ENCODE results near the gene POU3F1. TPM values are rescaled to one million over a fixed set of nuclear protein-coding genes. Genes with fewer than 3 reads are reported as not detected.

Gene POU3F1
- total and polyA plus RNA-seq, 2 of the 4 experiments (the other 2 are of a cell fraction): not detected

DNA sequence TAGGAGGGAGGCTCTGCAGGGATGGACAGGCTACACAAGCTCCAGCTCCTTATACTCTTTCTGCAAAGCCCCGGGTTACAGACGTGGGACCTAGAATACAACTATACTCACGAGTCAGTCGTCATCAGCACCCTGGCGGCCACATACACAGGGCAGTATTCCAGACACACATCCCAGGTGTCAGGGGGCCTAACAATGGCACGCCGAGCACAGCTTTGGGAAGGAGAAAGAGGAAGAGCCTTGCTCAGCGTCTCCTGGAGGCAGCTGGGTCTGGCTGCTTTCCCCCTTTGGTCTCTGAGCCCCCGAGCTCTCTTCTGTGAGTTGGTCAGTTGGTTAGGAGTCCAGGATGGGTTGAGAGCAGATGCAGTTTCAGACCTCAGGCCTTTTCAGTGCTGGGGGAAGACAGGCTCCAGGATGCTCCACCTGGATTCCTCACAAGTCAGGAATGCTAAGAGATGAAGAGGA is 4.5 kb upstream of the POU3F1 start:
- no peak overlapping the region for H2BK120ac ChIP-seq (ENCODE audit: low read depth, low read length)
- POLR2A ChIA-PET (ENCODE audit: unreplicated experiment): no interaction called here
- H2BK20ac ChIP-seq (ENCODE audit: low read depth, low read length): no peak overlapping the region
- TF ChIP-seq MAFK (IDR thresholded peaks at IDR 0.05; ENCODE audit: low read depth, low read length) (no peak), CTCF (conservative IDR thresholded peaks at IDR 0.05; ENCODE audit: low read depth, low read length) (no peak), USF2 (IDR thresholded peaks at IDR 0.05; ENCODE audit: low read depth, low read length) (no peak), SMC3 (IDR thresholded peaks at IDR 0.05; ENCODE audit: low read depth, low read length) (no peak), RFX5 (IDR thresholded peaks at IDR 0.05; ENCODE audit: low read depth, low read length) (no peak), FOS (IDR thresholded peaks at IDR 0.05; ENCODE audit: low read depth, low read length) (no peak), ELK1 (IDR thresholded peaks at IDR 0.05; ENCODE audit: borderline replicate concordance, low read depth, low read length) (no peak), RAD21 (IDR thresholded peaks at IDR 0.05; ENCODE audit: low read length) (no peak), BHLHE40 (IDR thresholded peaks at IDR 0.05; ENCODE audit: low read depth, low read length) (no peak), POLR2A (IDR thresholded peaks at IDR 0.05; ENCODE audit: low read depth, low read length) (no peak), RCOR1 (IDR thresholded peaks at IDR 0.05; ENCODE audit: insufficient replicate concordance, low read length) (no peak), CHD1 (IDR thresholded peaks at IDR 0.05; ENCODE audit: low read depth, low read length) (no peak)
- no peak overlapping the region for H2AK9ac ChIP-seq (replicated peaks; ENCODE audit: low read depth, low read length, poor library complexity)
- no peak for DNase-seq
- H3K27ac ChIP-seq (ENCODE audit: insufficient read depth, low read length): no peak overlapping the region
- H3K9me1 ChIP-seq (ENCODE audit: insufficient read depth, low read length): no peaks in the 10 kb centered on the region
- no CpG with 5 or more reads among the region's 9 CpGs for WGBS, 2 experiments (ENCODE audit: extremely low coverage in 2 of 2, insufficient read length in 1 of 2)
- in situ Hi-C loops (cut with MboI; ENCODE audit: low sequenced_read_pairs) (no loop called here), intact Hi-C loops (cut with micrococcal nuclease) (no loop called here), dilution Hi-C loops (cut with HindIII; ENCODE audit: low sequenced_read_pairs, unreplicated experiment) (no loop called here)
- no peak overlapping the region for H3K4me3 ChIP-seq (ENCODE audit: insufficient read depth, low read depth, low read length)
- H2AFZ ChIP-seq (replicated peaks; ENCODE audit: low read length, poor library complexity): no peak overlapping the region
- H3K4me2 ChIP-seq (ENCODE audit: low read depth, low read length): no peak overlapping the region
- no peak overlapping the region for H4K91ac ChIP-seq (ENCODE audit: insufficient read depth, low read depth, low read length)
- no peak overlapping the region for H2BK5ac ChIP-seq (ENCODE audit: low read depth, low read length, poor library complexity, severe bottlenecking)
- no peaks in the 10 kb centered on the region for H3K36me3 ChIP-seq (ENCODE audit: control insufficient read depth, insufficient read depth, low read length)
- no peak overlapping the region for H4K5ac ChIP-seq (ENCODE audit: low read depth, low read length)
- no peak overlapping the region for H3K9ac ChIP-seq (ENCODE audit: low read depth, low read length)
- no peak overlapping the region for H3K14ac ChIP-seq (replicated peaks; ENCODE audit: low read depth, low read length)
- no peak overlapping the region for H2BK15ac ChIP-seq (ENCODE audit: low read depth, low read length)
- ATAC-seq (ENCODE audit: low read depth): no peak
- H3K18ac ChIP-seq (ENCODE audit: low read depth, low read length): no peak overlapping the region
- no peaks in the 10 kb centered on the region for H3K4me1 ChIP-seq (ENCODE audit: control insufficient read depth, insufficient read depth, low read length)
- CTCF ChIA-PET: interaction anchor here (0.7 kb wide), 1 partner anchor 9 kb away, joined by 3 read pairs; no protein-coding TSS in a partner anchor
- no peak overlapping the region for H2AK5ac ChIP-seq (ENCODE audit: low read depth, low read length)
- H4K8ac ChIP-seq (ENCODE audit: low read depth in 2 of 2, low read length in 2 of 2): no peak overlapping the region
- no peaks in the 10 kb centered on the region for H3K9me3 ChIP-seq (ENCODE audit: control insufficient read depth, insufficient read depth, low read length)
- peaks cover 52% of the 10 kb centered on the region for H3K27me3 ChIP-seq (ENCODE audit: control insufficient read depth, insufficient read depth, low read length)
- H3K56ac ChIP-seq (ENCODE audit: extremely low read depth, insufficient read depth, low read length): no peak overlapping the region
- H3K79me1 ChIP-seq (ENCODE audit: low read depth in 1 of 2, low read length in 2 of 2): no peaks in the 10 kb centered on the region
- no peaks in the 10 kb centered on the region for H4K20me1 ChIP-seq (ENCODE audit: insufficient read depth, low read length)
- H3K23ac ChIP-seq (ENCODE audit: low read depth, low read length): no peak overlapping the region
- no peak overlapping the region for H3K4ac ChIP-seq (ENCODE audit: low read depth, low read length)
- BruUV-seq (replicated peaks): no TSS peak
